ENCODE data around the gene TP53RK. TPM values are rescaled to one million over a fixed set of nuclear protein-coding genes. Genes with fewer than 3 reads are reported as not detected.

Gene TP53RK
- total RNA-seq, 1 donor from 2014 or later = 9.6 TPM

GRCh38 chr20:46665602-46666001 lies 23.6 kb downstream of the TP53RK start:
- DNase-seq (ENCODE audit: low spot score) = no peak

DNA sequence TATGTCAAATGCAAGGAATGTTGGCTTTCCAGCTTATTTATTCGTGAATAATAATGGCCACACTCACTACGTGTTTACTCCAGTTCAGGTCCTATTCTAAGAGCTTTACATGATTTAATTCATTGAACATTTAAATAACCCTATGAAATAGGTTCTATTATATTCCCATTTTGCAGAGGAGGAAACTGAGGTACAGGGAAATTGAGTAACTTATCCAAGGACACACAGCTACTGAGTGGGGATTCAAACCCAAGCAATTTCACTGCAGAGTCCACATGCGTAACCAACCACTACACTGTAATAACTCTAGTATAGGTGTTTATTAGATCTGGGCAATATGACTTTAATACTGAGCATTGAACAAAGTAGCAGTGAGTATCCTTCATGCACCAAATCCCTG lies 25.7 kb downstream of the TP53RK start:
- DNase-seq (ENCODE audit: low spot score) = no peak

DNA sequence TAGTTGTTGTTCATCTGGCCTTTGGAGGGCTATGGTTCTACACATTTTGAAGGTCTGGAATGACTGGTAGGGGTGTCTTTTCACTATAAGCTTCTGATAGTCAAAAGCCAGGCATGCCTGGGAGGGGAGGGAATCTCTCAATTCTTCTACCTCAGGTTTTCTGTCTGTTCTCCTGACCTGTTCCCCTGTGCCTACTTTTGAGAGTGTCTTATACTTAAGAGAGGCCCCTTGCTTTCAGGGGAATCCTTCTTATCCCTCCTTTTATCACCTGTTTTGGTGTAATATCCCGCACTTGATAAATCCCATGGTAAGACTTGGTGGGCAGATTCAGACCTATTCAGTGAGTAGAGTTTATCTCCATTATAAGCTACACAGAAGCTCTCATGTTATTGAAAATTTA lies 27.6 kb downstream of the TP53RK start:
- DNase-seq (ENCODE audit: low spot score) = no peak

DNA sequence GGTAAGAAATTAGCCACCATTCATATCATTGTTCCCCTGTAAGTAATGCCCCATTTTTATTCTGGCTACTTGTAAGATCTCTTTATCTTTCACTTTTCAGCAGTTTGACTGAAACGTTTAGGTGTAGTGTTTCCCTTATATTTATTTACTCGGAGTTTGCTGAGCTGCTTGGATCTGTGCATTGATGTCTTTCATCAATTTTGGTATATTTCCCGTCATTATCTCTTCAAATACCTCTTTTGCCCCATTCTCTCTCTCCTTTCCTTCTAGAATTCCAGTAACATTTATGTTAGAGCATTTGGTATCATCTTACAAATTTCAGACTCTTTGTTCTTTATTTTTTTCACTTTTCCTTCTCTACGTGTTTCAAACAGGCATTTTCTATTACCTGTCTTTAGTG lies 28.8 kb downstream of the TP53RK start:
- DNase-seq (ENCODE audit: low spot score) = no peak

DNA sequence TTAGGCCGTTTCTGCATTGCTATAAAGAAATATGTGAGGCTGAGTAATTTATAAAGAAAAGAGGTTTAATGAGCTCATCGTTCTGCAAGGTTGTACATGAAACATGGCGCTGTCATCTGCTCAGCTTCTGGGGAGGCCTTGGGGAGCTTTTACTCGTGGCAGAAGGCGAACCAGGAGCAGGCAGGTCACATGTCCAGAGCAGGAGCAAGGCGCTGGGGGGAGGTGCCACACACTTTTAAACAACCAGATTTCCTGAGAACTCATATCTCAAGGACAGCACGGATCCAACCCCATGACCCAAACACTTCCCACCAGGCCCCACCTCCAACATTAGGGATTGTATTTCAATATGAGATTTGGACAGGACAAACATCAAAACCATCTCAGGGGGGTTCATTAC lies 31.6 kb downstream of the TP53RK start:
- no peak for DNase-seq (ENCODE audit: low spot score)

DNA sequence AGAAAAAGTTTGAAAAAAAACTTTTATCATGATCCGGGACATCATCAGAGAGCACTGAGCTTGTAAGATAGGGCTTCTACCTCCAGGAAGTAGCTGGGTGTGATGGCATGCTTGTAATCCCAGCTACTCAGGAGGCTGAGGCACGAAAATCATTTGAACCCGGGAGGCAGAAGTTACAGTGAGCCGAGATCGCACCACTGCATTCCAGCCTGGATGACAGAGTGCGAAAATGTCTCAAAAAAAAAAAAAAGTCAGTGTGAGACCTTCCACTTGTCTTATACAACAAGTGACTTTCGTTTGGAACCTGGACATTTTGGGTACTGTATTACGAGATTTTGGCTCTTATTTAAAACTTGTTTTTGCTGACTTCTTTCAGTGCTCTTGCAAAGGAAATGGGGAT lies 32.1 kb downstream of the TP53RK start:
- no peak for DNase-seq (ENCODE audit: low spot score)

GRCh38 chr20:46652699-46653098 lies 36.5 kb downstream of the TP53RK start:
- DNase-seq (ENCODE audit: low spot score) = no peak

DNA sequence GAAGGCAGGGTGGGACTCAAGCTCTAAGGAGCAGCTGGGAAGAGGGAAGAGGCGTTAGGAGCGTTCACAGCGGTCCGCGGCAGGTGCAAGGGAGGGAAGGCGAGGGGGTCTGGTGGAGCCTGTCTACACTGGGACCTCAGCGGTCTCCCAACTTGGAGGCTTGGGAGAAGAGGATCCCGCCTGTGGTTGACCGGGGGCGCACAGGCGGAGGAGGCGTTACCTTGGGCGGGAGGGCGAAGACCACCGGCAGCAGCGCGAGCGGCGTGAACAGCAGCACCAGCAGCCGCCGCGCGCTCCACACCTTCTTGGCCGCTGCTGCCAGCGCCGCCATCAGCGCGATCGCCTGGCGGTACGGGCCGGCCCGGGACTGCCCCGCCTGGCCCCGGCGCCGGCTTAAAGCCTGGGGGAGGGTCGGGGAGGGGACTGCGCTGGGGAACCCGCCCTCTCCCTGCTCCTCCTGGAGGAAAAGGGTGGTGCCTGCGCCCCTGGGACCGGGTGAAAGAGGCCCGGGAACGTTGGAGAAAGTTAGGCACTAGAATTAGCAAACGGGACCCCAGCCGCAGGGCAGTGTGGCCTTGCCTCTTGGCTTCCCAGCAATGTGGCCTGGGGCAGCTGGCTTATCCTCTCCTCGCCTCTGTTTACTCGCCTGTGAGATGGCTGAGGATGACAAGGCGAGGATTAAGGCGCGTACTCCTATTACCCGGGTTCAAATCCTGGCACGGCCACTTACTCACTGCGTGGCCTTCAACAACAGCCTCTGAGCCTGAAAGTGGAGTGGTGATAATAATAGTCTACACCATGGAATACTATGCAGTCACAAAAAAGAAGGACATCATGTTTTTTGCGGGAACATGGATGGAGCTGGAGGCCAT lies 37.9 kb downstream of the TP53RK start, which contains the start of gene SLC13A3:
SLC13A3 (minus strand) TSS at position 369 of the 872 bp plus-strand sequence; CDS start at position 331, 38 bp downstream.
- no peak for DNase-seq (ENCODE audit: low spot score)

DNA sequence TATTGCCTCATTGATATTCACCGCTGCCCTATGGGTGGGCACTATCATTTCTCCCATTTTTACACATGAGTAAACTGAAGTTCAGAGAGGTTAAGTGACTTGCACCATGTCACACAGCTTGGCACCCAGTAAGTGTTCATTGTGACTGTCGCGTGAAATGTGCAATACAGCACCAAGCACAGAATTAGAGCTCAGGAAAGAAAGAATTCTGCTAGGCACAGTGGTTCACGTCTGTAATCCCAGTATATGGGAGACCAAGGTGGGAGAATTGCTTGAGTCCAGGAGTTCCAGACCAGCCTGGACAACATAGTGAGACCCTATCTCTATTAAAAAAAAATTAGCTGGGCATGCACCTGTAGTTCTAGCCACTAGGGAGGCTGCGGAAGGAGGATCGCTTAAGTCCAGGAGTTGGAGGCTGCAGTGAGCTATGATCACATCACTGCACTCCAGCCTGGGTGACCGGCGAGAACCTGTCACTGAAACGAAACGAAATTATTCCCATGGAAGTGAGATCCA lies 38.6 kb downstream of the TP53RK start:
- DNase-seq (ENCODE audit: low spot score) = no peak

DNA sequence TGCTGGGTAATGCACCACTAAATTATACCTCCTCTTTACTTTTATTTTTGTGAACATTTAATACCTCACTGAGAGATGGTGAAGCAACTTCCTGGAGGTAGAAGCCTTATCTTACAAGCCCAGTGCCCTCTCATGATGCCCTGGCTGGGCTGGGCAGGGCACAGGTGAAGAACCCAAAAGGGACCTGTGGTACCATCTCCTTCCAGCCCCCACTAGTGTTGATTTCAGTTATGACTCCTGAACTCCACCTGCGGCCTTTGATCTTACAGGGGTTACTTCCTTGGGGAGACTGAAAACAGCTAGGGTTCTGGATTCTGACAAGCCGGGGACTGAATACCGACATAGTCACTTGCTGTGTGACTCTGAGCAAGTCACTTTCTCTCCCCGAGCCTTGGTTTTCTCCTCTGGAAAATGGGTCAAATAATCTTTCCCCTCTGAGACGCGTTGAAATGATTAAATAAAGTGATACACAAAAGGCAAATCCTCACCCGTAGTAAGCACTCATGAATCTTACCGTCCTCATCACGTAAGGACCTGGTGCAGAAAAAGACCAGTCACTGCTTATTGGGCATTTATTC lies 39.2 kb downstream of the TP53RK start:
- no peak for DNase-seq (ENCODE audit: low spot score)

DNA sequence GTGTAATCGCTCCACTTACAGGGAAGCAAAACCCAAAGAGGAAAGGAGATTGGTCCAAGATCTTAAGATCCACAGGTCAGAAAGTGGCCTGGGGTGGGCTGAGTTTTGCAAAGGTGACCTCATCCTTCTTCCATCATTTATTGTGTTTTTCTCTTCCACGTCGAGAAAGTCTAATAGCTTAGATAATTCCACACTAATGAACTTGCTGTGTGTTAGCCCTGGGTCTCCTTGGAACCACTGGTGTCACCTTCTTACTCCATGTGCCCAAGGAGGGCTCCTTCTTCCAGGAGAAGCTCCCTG lies 39.6 kb downstream of the TP53RK start:
- DNase-seq (ENCODE audit: low spot score) = no peak

GRCh38 chr20:46648903-46649649 lies 40.2 kb downstream of the TP53RK start:
- no peak for DNase-seq (ENCODE audit: low spot score)

- DNase-seq (ENCODE audit: low spot score) = no peak
Observed at GRCh38 chr20:46647469-46647868, 41.8 kb downstream of the TP53RK start.

- no peak for DNase-seq (ENCODE audit: low spot score)
Observed at GRCh38 chr20:46646659-46647380, 42.4 kb downstream of the TP53RK start.

DNA sequence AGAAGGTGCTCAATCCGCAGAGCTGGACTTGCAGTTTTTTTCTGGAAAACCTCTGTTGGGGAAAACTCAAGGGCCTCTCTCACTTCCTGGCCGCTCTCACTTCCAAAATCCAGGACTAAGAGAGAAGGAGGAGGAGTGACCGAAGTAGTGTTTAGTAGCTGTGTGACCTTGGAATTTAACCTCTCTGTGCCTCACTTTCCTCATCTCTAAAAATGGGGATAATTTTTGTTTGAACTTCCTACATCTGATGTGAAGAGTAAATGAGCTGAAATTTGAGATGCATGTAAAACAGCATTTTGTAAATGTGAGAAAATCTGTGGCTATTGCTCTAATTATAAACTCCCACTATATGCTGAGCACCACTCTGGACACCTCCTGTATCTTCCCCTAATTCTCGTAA lies 43.1 kb downstream of the TP53RK start:
- no peak for DNase-seq (ENCODE audit: low spot score)

DNA sequence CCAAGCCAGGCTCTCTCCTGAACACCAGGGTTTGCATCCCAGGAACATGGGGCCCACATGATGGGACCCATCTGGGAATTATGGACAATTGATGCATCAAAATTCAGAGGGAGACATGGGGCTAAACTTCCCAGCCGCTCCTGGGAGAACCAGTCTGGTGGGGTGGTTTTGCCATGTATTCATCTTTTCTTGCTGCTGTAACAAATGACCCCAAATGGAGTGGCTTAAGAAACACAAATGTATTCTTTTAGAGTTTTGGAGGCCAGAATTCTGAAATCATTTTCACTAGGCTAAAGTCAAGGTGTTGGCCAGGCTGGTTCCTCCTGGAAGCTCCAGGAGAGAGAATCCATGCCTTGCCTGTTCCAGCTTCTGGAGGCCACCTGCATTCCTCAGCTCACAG lies 44.5 kb downstream of the TP53RK start:
- no peak for DNase-seq (ENCODE audit: low spot score)

DNA sequence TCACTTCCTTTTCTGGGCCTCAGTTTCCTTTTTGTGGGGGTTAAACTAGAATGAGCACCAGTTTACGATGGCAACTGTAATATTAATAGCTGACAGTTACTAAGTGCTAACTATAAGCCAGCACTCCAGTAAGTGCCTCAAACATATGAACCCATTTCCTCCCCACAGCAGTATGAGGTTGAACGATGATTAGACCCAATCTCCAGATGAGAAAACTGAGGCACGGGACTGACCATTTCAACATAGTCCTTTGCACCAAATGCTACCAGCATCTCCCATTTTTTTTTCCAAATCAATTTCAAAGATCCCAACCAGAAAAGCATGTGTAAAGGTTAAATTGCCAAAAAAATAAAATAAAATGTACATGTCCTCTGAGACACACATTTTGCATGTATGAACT lies 45.1 kb downstream of the TP53RK start:
- DNase-seq (ENCODE audit: low spot score) = no peak

DNA sequence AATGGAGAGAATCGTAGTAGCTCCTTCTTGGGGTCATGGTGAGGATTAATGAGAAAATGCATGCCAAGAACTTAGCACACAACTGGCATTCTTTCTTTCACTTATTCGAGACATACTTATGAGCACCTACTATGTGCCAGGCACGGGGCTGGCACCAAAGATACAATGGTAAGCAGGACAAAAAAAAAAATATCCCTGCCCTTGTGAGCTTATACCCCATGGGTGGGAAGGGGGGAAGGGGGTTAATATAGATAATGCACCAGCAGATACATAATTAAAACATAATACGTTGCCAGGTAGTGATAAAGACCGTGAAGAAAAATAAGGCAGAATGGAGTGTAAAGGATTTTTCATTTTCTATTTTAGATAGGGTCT lies 46.3 kb downstream of the TP53RK start:
- no peak for DNase-seq (ENCODE audit: low spot score)

DNA sequence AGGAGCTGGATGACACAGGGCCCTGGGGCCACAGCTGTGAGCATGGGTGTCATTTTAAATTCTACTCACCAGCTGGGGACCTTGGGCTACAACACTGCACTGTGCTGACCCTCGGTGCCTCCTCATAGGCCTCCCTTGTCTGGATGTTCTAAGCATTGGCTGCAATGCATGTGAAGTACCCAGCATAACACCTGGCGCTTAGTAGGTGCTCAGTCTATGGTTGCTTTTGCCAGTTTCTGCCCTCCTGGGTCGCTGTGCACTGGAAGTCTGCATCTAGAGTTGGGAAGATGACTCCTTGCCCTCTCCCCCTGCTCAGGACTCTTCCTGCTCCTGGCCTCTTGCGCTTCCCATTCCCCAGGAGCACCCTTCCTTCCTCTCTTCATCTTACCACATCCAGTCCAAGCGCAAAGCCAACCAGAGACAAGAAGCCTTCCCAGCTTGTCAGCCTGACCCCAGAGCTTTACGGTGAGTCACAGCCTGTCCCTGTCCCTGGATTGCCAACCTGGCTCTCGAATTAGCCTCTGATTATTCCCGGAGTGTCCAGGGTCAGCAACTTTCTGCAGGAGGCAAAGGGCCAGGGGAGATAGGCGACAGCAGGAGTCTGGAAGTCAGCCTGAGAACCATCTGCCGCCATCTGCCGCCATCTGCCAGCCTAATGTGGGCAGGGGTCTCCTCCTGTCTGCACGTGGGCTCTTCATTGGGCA lies 46.8 kb downstream of the TP53RK start:
- no peak for DNase-seq (ENCODE audit: low spot score)

DNA sequence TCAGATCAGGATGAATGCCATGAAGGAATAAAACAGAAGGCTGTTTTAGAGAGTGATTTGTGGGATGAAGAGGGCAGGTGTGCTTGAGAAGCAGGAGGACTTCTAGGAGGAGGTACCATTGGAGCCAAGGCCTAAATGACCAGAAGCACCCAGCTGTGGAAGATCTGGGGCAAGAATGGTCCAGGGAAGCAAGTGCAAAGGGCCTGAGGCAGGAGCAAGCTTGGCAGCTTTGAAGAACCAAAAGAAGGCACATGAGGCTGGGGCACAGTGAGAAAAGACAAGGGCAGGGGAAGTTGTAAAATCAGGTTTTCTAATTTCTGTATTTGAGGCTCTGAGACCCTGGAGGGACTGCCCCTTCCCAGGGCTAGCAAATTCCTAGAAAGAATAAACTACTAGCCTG lies 47.8 kb downstream of the TP53RK start:
- DNase-seq (ENCODE audit: low spot score) = no peak

DNA sequence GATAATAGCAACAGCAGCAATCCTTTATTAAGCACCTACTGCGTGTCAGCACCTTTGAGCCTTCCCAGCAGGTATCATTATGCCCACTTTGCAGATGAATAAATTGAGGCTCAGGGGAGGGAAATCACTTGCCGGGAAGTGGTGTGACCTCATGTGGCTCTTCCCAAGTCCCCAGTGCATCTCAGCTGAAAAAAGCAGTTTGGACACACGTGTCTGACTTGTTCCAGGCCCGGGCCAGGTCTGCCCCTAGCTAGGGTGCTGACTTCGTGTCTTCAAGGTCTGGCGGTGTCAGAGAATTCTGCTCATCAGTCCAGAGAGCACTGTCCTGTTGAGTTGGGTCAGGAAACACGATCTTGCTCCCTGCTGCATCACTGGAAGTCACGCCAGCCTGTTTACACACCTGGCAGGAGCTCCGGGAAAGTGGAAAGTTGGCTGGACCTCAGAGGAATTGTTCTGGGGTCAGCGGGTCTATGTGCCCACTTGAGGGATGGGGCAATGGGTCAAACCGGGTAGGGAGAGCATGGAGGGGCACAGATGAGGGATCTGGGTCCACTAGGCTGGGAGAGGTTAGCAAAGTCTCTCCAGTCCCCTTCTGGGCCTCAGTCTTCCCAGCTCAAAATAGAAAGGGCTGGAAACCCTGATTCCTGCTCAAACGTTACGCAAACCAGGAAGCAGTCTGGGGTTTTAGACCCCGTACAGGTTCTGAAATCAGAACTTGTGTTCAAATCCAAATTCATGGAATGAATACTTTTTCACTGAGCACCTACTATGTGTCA lies 48.5 kb downstream of the TP53RK start:
- DNase-seq (ENCODE audit: low spot score) = no peak
